Memory B cell (primary cell): ENCODE results near the gene ALK.

Experiments used
- ATAC-seq: fragments of 150-1000 bp; cut with Tn5 transposase; 2 replicates; pipeline ENCODE4 v1.10.0; 2021; ENCODE audit warnings: low read depth, mild to moderate bottlenecking, moderate library complexity
- DNase-seq, 2 donors: peaks; one replicate each; pipeline ENCODE4 v3.0.0; 2022; ENCODE audit warnings: low spot score in 2 of 2
- H3K27ac Mint-ChIP-seq: one replicate; pipeline ENCODE4 v1.8.0; 2022; ENCODE audit warnings: mild to moderate bottlenecking, moderate library complexity, mixed read lengths
- H3K27me3 Mint-ChIP-seq: one replicate; pipeline ENCODE4 v1.8.0; 2022; ENCODE audit warnings: mixed read lengths
- H3K36me3 Mint-ChIP-seq: one replicate; pipeline ENCODE4 v1.8.0; 2022; ENCODE audit warnings: mild to moderate bottlenecking, mixed read lengths
- H3K4me1 Mint-ChIP-seq: one replicate; pipeline ENCODE4 v1.8.0; 2022; ENCODE audit warnings: mixed read lengths
- H3K4me3 Mint-ChIP-seq: one replicate; pipeline ENCODE4 v1.8.0; 2022; ENCODE audit warnings: mild to moderate bottlenecking, moderate library complexity, mixed read lengths
- H3K9me3 Mint-ChIP-seq: one replicate; pipeline ENCODE4 v1.8.0; 2022; ENCODE audit warnings: mixed read lengths

ALK gene

GRCh38 chr2:29314816-29315571, 606.4 kb downstream of the ALK start:
- DNase-seq (peak in 1 of 2 donors; percentile 17), ATAC-seq (peak; percentile 80)
- Mint-ChIP-seq H3K27ac (peak overlapping the region; percentile 64), H3K4me3 (peak overlapping the region; percentile 63), H3K36me3 (no peaks in the 10 kb centered on the region), H3K9me3 (no peaks in the 10 kb centered on the region), H3K4me1 (peaks cover 22% of the 10 kb centered on the region), H3K27me3 (peaks cover 10% of the 10 kb centered on the region)

GRCh38 chr2:29311458-29311857, 609.9 kb downstream of the ALK start:
- H3K36me3 Mint-ChIP-seq: no peaks in the 10 kb centered on the region
- no peak overlapping the region for H3K27ac Mint-ChIP-seq
- H3K4me1 Mint-ChIP-seq: peaks cover 15% of the 10 kb centered on the region
- H3K27me3 Mint-ChIP-seq: peaks cover 3% of the 10 kb centered on the region
- DNase-seq (no peak), ATAC-seq (no peak)
- H3K4me3 Mint-ChIP-seq: no peak overlapping the region
- no peaks in the 10 kb centered on the region for H3K9me3 Mint-ChIP-seq

GRCh38 chr2:29310650-29311348, 610.6 kb downstream of the ALK start:
- H3K9me3 Mint-ChIP-seq: no peaks in the 10 kb centered on the region
- DNase-seq (no peak), ATAC-seq (no peak)
- peaks cover 14% of the 10 kb centered on the region for H3K4me1 Mint-ChIP-seq
- H3K4me3 Mint-ChIP-seq: no peak overlapping the region
- no peak overlapping the region for H3K27ac Mint-ChIP-seq
- H3K27me3 Mint-ChIP-seq: peaks cover 3% of the 10 kb centered on the region
- no peaks in the 10 kb centered on the region for H3K36me3 Mint-ChIP-seq

- Mint-ChIP-seq H3K27me3 (peaks cover 4% of the 10 kb centered on the region), H3K27ac (no peak overlapping the region), H3K36me3 (no peaks in the 10 kb centered on the region), H3K9me3 (no peaks in the 10 kb centered on the region), H3K4me1 (peaks cover 5% of the 10 kb centered on the region), H3K4me3 (no peak overlapping the region)
- DNase-seq (peak; percentile 25 to 34), ATAC-seq (peak; percentile 73)
Observed at GRCh38 chr2:29309090-29310029, 612.0 kb downstream of the ALK start.

- DNase-seq: no peak
- no peaks in the 10 kb centered on the region for H3K36me3 Mint-ChIP-seq
- H3K27me3 Mint-ChIP-seq: peaks cover 3% of the 10 kb centered on the region
- peaks cover 2% of the 10 kb centered on the region for H3K4me1 Mint-ChIP-seq
- ATAC-seq: no peak
- no peak overlapping the region for H3K4me3 Mint-ChIP-seq
- H3K9me3 Mint-ChIP-seq: no peaks in the 10 kb centered on the region
- H3K27ac Mint-ChIP-seq: no peak overlapping the region
Observed at GRCh38 chr2:29308366-29308765, 613.0 kb downstream of the ALK start.

- H3K27me3 Mint-ChIP-seq: peaks cover 3% of the 10 kb centered on the region
- no peak for DNase-seq
- ATAC-seq: no peak
- no peaks in the 10 kb centered on the region for H3K9me3 Mint-ChIP-seq
- no peak overlapping the region for H3K4me3 Mint-ChIP-seq
- H3K36me3 Mint-ChIP-seq: no peaks in the 10 kb centered on the region
- H3K4me1 Mint-ChIP-seq: peaks cover 2% of the 10 kb centered on the region
- H3K27ac Mint-ChIP-seq: no peak overlapping the region
Observed at GRCh38 chr2:29307519-29307918, 613.9 kb downstream of the ALK start.

- Mint-ChIP-seq H3K27ac (no peak overlapping the region), H3K4me3 (no peak overlapping the region), H3K9me3 (no peaks in the 10 kb centered on the region), H3K27me3 (peaks cover 9% of the 10 kb centered on the region), H3K4me1 (peaks cover 2% of the 10 kb centered on the region), H3K36me3 (no peaks in the 10 kb centered on the region)
- DNase-seq: no peak
- ATAC-seq: no peak
Observed at GRCh38 chr2:29305762-29306161, 615.6 kb downstream of the ALK start.

GRCh38 chr2:29304399-29305060, 616.9 kb downstream of the ALK start:
- Mint-ChIP-seq H3K27me3 (peaks cover 13% of the 10 kb centered on the region), H3K4me1 (peaks cover 2% of the 10 kb centered on the region), H3K9me3 (no peaks in the 10 kb centered on the region), H3K36me3 (no peaks in the 10 kb centered on the region), H3K27ac (no peak overlapping the region), H3K4me3 (no peak overlapping the region)
- no peak for ATAC-seq
- no peak for DNase-seq

- H3K9me3 Mint-ChIP-seq: peaks cover 2% of the 10 kb centered on the region
- H3K4me3 Mint-ChIP-seq: no peak overlapping the region
- H3K27ac Mint-ChIP-seq: no peak overlapping the region
- peaks cover 19% of the 10 kb centered on the region for H3K27me3 Mint-ChIP-seq
- ATAC-seq (no peak), DNase-seq (no peak)
- no peaks in the 10 kb centered on the region for H3K36me3 Mint-ChIP-seq
- H3K4me1 Mint-ChIP-seq: no peaks in the 10 kb centered on the region
Observed at GRCh38 chr2:29296585-29296984, 624.8 kb downstream of the ALK start.

GRCh38 chr2:29295845-29296244, 625.5 kb downstream of the ALK start:
- no peak overlapping the region for H3K27ac Mint-ChIP-seq
- no peak for ATAC-seq
- no peaks in the 10 kb centered on the region for H3K4me1 Mint-ChIP-seq
- peaks cover 2% of the 10 kb centered on the region for H3K9me3 Mint-ChIP-seq
- H3K4me3 Mint-ChIP-seq: no peak overlapping the region
- no peaks in the 10 kb centered on the region for H3K36me3 Mint-ChIP-seq
- no peak for DNase-seq
- H3K27me3 Mint-ChIP-seq: peaks cover 17% of the 10 kb centered on the region

- no peaks in the 10 kb centered on the region for H3K36me3 Mint-ChIP-seq
- DNase-seq: no peak
- ATAC-seq: no peak
Observed at GRCh38 chr2:29293830-29294438, 627.5 kb downstream of the ALK start.

GRCh38 chr2:29290293-29291047, 630.9 kb downstream of the ALK start:
- H3K4me3 Mint-ChIP-seq: no peak overlapping the region
- H3K4me1 Mint-ChIP-seq: no peaks in the 10 kb centered on the region
- no peak overlapping the region for H3K27ac Mint-ChIP-seq
- peaks cover 2% of the 10 kb centered on the region for H3K9me3 Mint-ChIP-seq
- ATAC-seq (no peak), DNase-seq (no peak)
- H3K36me3 Mint-ChIP-seq: no peaks in the 10 kb centered on the region
- H3K27me3 Mint-ChIP-seq: peaks cover 11% of the 10 kb centered on the region

More at GRCh38 chr2:29293830-29294438, 627.5 kb downstream of the ALK start:
- Mint-ChIP-seq H3K27me3 (peaks cover 15% of the 10 kb centered on the region), H3K4me1 (no peaks in the 10 kb centered on the region), H3K9me3 (peaks cover 2% of the 10 kb centered on the region), H3K27ac (no peak overlapping the region), H3K4me3 (no peak overlapping the region)

- ATAC-seq: no peak
- Mint-ChIP-seq H3K4me1 (no peaks in the 10 kb centered on the region), H3K27ac (no peak overlapping the region), H3K27me3 (peaks cover 6% of the 10 kb centered on the region), H3K36me3 (no peaks in the 10 kb centered on the region), H3K4me3 (no peak overlapping the region), H3K9me3 (no peaks in the 10 kb centered on the region)
- no peak for DNase-seq
Observed at GRCh38 chr2:29284671-29285070, 636.7 kb downstream of the ALK start.
